GM23248 (cell line): ENCODE data around the gene GASK1A. TPM values are rescaled to one million over a fixed set of nuclear protein-coding genes. Genes with fewer than 3 reads are reported as not detected.

Source experiments
- DNase-seq: peaks from one replicate; pipeline ENCODE4 v3.0.0-alpha.2; 2015
- H2AFZ ChIP-seq: fragments of 200-600 bp; sonication (generic); 2 replicates; pipeline ENCODE4 v1.6.1; 2016; ENCODE audit warnings: antibody characterized with exemption
- H3F3A ChIP-seq: fragments of 200-600 bp; sonication (generic); 2 replicates; pipeline ENCODE4 v1.6.1; 2016; ENCODE audit warnings: mild to moderate bottlenecking, antibody characterized with exemption, mixed run types; ENCODE audit not compliant: insufficient read depth
- H3K27ac ChIP-seq: fragments of 200-600 bp; sonication (generic); 2 replicates; pipeline ENCODE4 v1.5.1; 2016; ENCODE audit warnings: mild to moderate bottlenecking
- H3K27me3 ChIP-seq: fragments of 200-600 bp; sonication (generic); replicated peaks from 2 replicates; pipeline ENCODE4 v1.6.1; 2016; ENCODE audit warnings: mild to moderate bottlenecking; ENCODE audit not compliant: insufficient read depth
- H3K36me3 ChIP-seq: fragments of 200-600 bp; sonication (generic); 2 replicates; pipeline ENCODE4 v1.6.1; 2016; ENCODE audit warnings: low read depth, mild to moderate bottlenecking
- H3K4me1 ChIP-seq: fragments of 200-600 bp; sonication (generic); 2 replicates; pipeline ENCODE4 v1.6.1; 2016; ENCODE audit warnings: mild to moderate bottlenecking; ENCODE audit not compliant: insufficient read depth
- H3K4me2 ChIP-seq: fragments of 200-600 bp; sonication (generic); one replicate; pipeline ENCODE4 v1.6.1; 2016; ENCODE audit warnings: mild to moderate bottlenecking; ENCODE audit not compliant: unreplicated experiment
- H3K4me3 ChIP-seq: fragments of 200-600 bp; sonication (generic); 2 replicates; pipeline ENCODE4 v1.5.1; 2016; ENCODE audit warnings: mild to moderate bottlenecking
- H3K79me2 ChIP-seq: fragments of 200-600 bp; sonication (generic); 2 replicates; pipeline ENCODE4 v1.6.1; 2016; ENCODE audit warnings: mild to moderate bottlenecking; ENCODE audit not compliant: insufficient read depth
- H3K9ac ChIP-seq: fragments of 200-600 bp; sonication (generic); 2 replicates; pipeline ENCODE4 v1.6.1; 2016; ENCODE audit warnings: mild to moderate bottlenecking
- H3K9me2 ChIP-seq: fragments of 200-600 bp; sonication (generic); 2 replicates; pipeline ENCODE4 v1.6.1; 2016; ENCODE audit warnings: mixed run types, mild to moderate bottlenecking, moderate library complexity; ENCODE audit not compliant: insufficient read depth
- H3K9me3 ChIP-seq: fragments of 200-600 bp; sonication (generic); one replicate; pipeline ENCODE4 v1.6.1; 2017; ENCODE audit warnings: low read depth
- H4K20me1 ChIP-seq: fragments of 200-600 bp; sonication (generic); 2 replicates; pipeline ENCODE4 v1.6.0; 2016; ENCODE audit not compliant: insufficient read depth
- EZH2 ChIP-seq: fragments of 200-600 bp; sonication (generic); IDR thresholded peaks from 2 replicates; pipeline ENCODE4 v1.6.1; 2018; ENCODE audit warnings: antibody characterized with exemption, mild to moderate bottlenecking; ENCODE audit not compliant: insufficient read depth, poor library complexity, severe bottlenecking
- EZH2phosphoT487 ChIP-seq: fragments of 200-600 bp; sonication (generic); IDR thresholded peaks from 2 replicates; pipeline ENCODE4 v1.6.1; 2018; ENCODE audit warnings: antibody characterized with exemption, moderate library complexity, mild to moderate bottlenecking, low read depth; ENCODE audit not compliant: insufficient read depth
- WGBS, 2 experiments: methylation state at CpG; one replicate each; pipeline ENCODE4 v1.1.6; 2015 to 2017; ENCODE audit warnings: low lambda C conversion rate in 2 of 2, low coverage in 1 of 2; ENCODE audit errors: missing lambda C conversion rate in 2 of 2; 5-methylcytosine and 5-hydroxymethylcytosine counted together
- in situ Hi-C: fragments of 300-500 bp; cut with MboI; formaldehyde crosslinking; loops from 2 replicates; pipeline ENCODE4 v1.15.0; 2020
- polyA plus RNA-seq: library from polyadenylated mRNA; unstranded; fragments of >200 nt; fragmentation: Nextera tagmentation; extraction: Ambion mirVana; gene quantifications from 2 replicates; pipeline ENCODE4 v1.2.1, GENCODE V29; 2016
- total RNA-seq: library from RNA; depleted of rRNA; stranded (reverse); fragments of >200 nt; shearing (Covaris generic); gene quantifications from 2 replicates; pipeline ENCODE4 v1.2.3, GENCODE V29; 2014

GASK1A gene
- total and polyA plus RNA-seq, 2 experiments from 2014 or later: 0.08 to 1.8 TPM

GRCh38 chr3:43091481-43091880, 112.4 kb downstream of the GASK1A start:
- H3K79me2 ChIP-seq: no peaks in the 10 kb centered on the region

GRCh38 chr3:43093006-43093405, 113.9 kb downstream of the GASK1A start:
- DNase-seq: no peak
- Histone ChIP-seq H3K4me1 (no peaks in the 10 kb centered on the region), H3K4me3 (no peak overlapping the region), H3K9me2 (no peaks in the 10 kb centered on the region), H4K20me1 (no peaks in the 10 kb centered on the region), H3K79me2 (no peaks in the 10 kb centered on the region), H3K9ac (no peak overlapping the region), H3F3A (no peaks in the 10 kb centered on the region), H3K9me3 (no peaks in the 10 kb centered on the region), H3K4me2 (no peak overlapping the region), H3K27ac (no peak overlapping the region), H2AFZ (no peak overlapping the region), H3K36me3 (no peaks in the 10 kb centered on the region), H3K27me3 (no peaks in the 10 kb centered on the region)
- WGBS, 2 experiments: 47 to 50% methylated on average over 1 of the region's 1 CpG
- in situ Hi-C loops: no loop called here
- TF ChIP-seq EZH2: no peak
- no peak for TF ChIP-seq EZH2phosphoT487

More at GRCh38 chr3:43091481-43091880, 112.4 kb downstream of the GASK1A start:
- H3K4me3 ChIP-seq: no peak overlapping the region
- H3K9me3 ChIP-seq: no peaks in the 10 kb centered on the region
- H3K9me2 ChIP-seq: no peaks in the 10 kb centered on the region
- no peak for TF ChIP-seq EZH2
- TF ChIP-seq EZH2phosphoT487: no peak
- no peak overlapping the region for H3K27ac ChIP-seq
- H3K27me3 ChIP-seq: no peaks in the 10 kb centered on the region
- no peaks in the 10 kb centered on the region for H3K36me3 ChIP-seq
- DNase-seq: no peak
- WGBS, 2 experiments: 89 to 90% methylated on average over 4 of the region's 4 CpGs
- no peaks in the 10 kb centered on the region for H3F3A ChIP-seq
- no peaks in the 10 kb centered on the region for H4K20me1 ChIP-seq
- in situ Hi-C loops: no loop called here
- peaks cover 3% of the 10 kb centered on the region for H3K4me1 ChIP-seq
- no peak overlapping the region for H2AFZ ChIP-seq
- H3K4me2 ChIP-seq: no peak overlapping the region
- H3K9ac ChIP-seq: no peak overlapping the region

GRCh38 chr3:43093974-43094373, 114.9 kb downstream of the GASK1A start:
- TF ChIP-seq EZH2 (no peak), EZH2phosphoT487 (no peak)
- Histone ChIP-seq H3K27me3 (no peaks in the 10 kb centered on the region), H3K9me2 (no peaks in the 10 kb centered on the region), H3F3A (no peaks in the 10 kb centered on the region), H3K4me2 (no peak overlapping the region), H3K79me2 (no peaks in the 10 kb centered on the region), H3K27ac (no peak overlapping the region), H4K20me1 (no peaks in the 10 kb centered on the region), H3K36me3 (no peaks in the 10 kb centered on the region), H3K4me3 (no peak overlapping the region), H3K9me3 (no peaks in the 10 kb centered on the region), H2AFZ (no peak overlapping the region), H3K9ac (no peak overlapping the region), H3K4me1 (no peaks in the 10 kb centered on the region)
- in situ Hi-C loops: no loop called here
- WGBS, 2 experiments: 69 to 83% methylated on average over 2 of the region's 2 CpGs
- DNase-seq: no peak

GRCh38 chr3:43094381-43094780, 115.3 kb downstream of the GASK1A start:
- Histone ChIP-seq H3K27ac (no peak overlapping the region), H3K9me2 (no peaks in the 10 kb centered on the region), H2AFZ (no peak overlapping the region), H3K9me3 (no peaks in the 10 kb centered on the region), H3K4me1 (no peaks in the 10 kb centered on the region), H3K4me3 (no peak overlapping the region), H3K36me3 (no peaks in the 10 kb centered on the region), H3K27me3 (no peaks in the 10 kb centered on the region), H3F3A (no peaks in the 10 kb centered on the region), H4K20me1 (no peaks in the 10 kb centered on the region), H3K4me2 (no peak overlapping the region), H3K9ac (no peak overlapping the region), H3K79me2 (no peaks in the 10 kb centered on the region)
- 96 to 100% methylated on average over 2 of the region's 2 CpGs for WGBS, 2 experiments
- DNase-seq: no peak
- in situ Hi-C loops: no loop called here
- TF ChIP-seq EZH2phosphoT487: no peak
- no peak for TF ChIP-seq EZH2

- Histone ChIP-seq H3K27me3 (no peaks in the 10 kb centered on the region), H3K9me3 (no peaks in the 10 kb centered on the region), H4K20me1 (no peaks in the 10 kb centered on the region), H3K4me2 (no peak overlapping the region), H3K79me2 (no peaks in the 10 kb centered on the region), H3K27ac (no peak overlapping the region), H3K4me3 (no peak overlapping the region), H3K9me2 (no peaks in the 10 kb centered on the region), H3F3A (no peaks in the 10 kb centered on the region), H3K4me1 (no peaks in the 10 kb centered on the region), H3K36me3 (no peaks in the 10 kb centered on the region), H2AFZ (no peak overlapping the region), H3K9ac (no peak overlapping the region)
- 79 to 90% methylated on average over 4 of the region's 4 CpGs for WGBS, 2 experiments
- no peak for TF ChIP-seq EZH2phosphoT487
- TF ChIP-seq EZH2: no peak
- no peak for DNase-seq
- in situ Hi-C loops: no loop called here
Measured at GRCh38 chr3:43094851-43095250, 115.7 kb downstream of the GASK1A start.
